NB4 (cell line): ENCODE measurements around the gene RNU1-1.
"Not testable (repeated sequence)": the region's sequence is repeated elsewhere in the genome, so short reads cannot be mapped to it uniquely, and the experiment has no call there.

Experiments
- CTCF ChIP-seq: IDR thresholded peaks from one replicate; pipeline ENCODE4 v1.5.1; 2012; ENCODE audit warnings: low read depth, low read length
- POLR2A ChIP-seq: IDR thresholded peaks from 2 replicates; pipeline ENCODE4 v1.6.1; 2011; ENCODE audit warnings: mild to moderate bottlenecking; ENCODE audit not compliant: insufficient read length; ENCODE audit errors: extremely low read depth

GRCh38 chr1:16545682-16546095 is 31.6 kb upstream of the RNU1-1 start:
- not testable (repeated sequence) for TF ChIP-seq CTCF, POLR2A
